Measurements from ENCODE around the gene ADIRF. TPM values are rescaled to one million over a fixed set of nuclear protein-coding genes. Genes with fewer than 3 reads are reported as not detected.

The ADIRF gene
- total and polyA plus RNA-seq, 10 of the 15 experiments (the other 5 are each of a cell fraction or from before 2014, with no cell fraction given) = 0.12 to 2.5 (median 0.70) TPM; not detected in 2

GRCh38 chr10:86941991-86942421, 26.3 kb upstream of the ADIRF start (continued):
- TF ChIP-seq PRDM15 (CRISPR knock-in tag; IDR thresholded peaks at IDR 0.05) = no peak
- no peak for TF ChIP-seq NFYB (IDR thresholded peaks at IDR 0.05; ENCODE audit: insufficient read depth, low read depth, low read length)
- TF ChIP-seq ZSCAN29 (IDR thresholded peaks at IDR 0.05) = no peak
- TF ChIP-seq NR2C2 (IDR thresholded peaks at IDR 0.05; ENCODE audit: borderline replicate concordance, control insufficient read depth, insufficient read length, low read depth) = no peak
- TF ChIP-seq KDM1A (IDR thresholded peaks at IDR 0.05; ENCODE audit: borderline replicate concordance) = no peak
- TF ChIP-seq IKZF2 (IDR thresholded peaks at IDR 0.05) = no peak
- no peak for TF ChIP-seq ZNF24 (IDR thresholded peaks at IDR 0.05)

GRCh38 chr10:86942441-86943315, 25.6 kb upstream of the ADIRF start:
- ATAC-seq (no peak), DNase-seq (ENCODE audit: low read depth, low spot score) (no peak), FAIRE-seq (no peak)
- CTCF ChIA-PET = interaction anchor here (0.7 to 1.8 kb wide), 3 partner anchors 18 to 31 kb away, joined by 3 to 7 read pairs (median 6); no protein-coding TSS in a partner anchor
- H3K4me1 ChIP-seq (ENCODE audit: control insufficient read depth, insufficient read depth, low read length) = no peaks in the 10 kb centered on the region; the same call in 1 of the 2 replicates
- no peak overlapping the region for H3K4me3 ChIP-seq
- 91% methylated on average over 75 of the region's 94 CpGs for WGBS (ENCODE audit: insufficient coverage, insufficient replicate concordance, low lambda C conversion rate, missing lambda C conversion rate)
- no TSS peak for BruUV-seq (replicated peaks)
- no peaks in the 10 kb centered on the region for H3K79me2 ChIP-seq (ENCODE audit: control insufficient read depth, insufficient read depth, low read length)
- intact Hi-C loops (cut with micrococcal nuclease; ENCODE audit: unreplicated experiment) = no loop called here
- no peak overlapping the region for H3K9ac ChIP-seq (ENCODE audit: control insufficient read depth, insufficient read depth, low read length)
- no peaks in the 10 kb centered on the region for H4K20me1 ChIP-seq (ENCODE audit: control insufficient read depth, insufficient read depth)
- no peaks in the 10 kb centered on the region for H3K27me3 ChIP-seq (replicated peaks in 1 of 2; ENCODE audit: control insufficient read depth in 2 of 2, insufficient read depth in 2 of 2, low read length in 1 of 2)
- RAD21 ChIA-PET (ENCODE audit: unreplicated experiment) = no interaction called here
- no peak overlapping the region for H3K4me2 ChIP-seq (ENCODE audit: control insufficient read depth, insufficient read depth)
- no peak overlapping the region for H3K27ac ChIP-seq (ENCODE audit: control insufficient read depth, insufficient read depth)
- no peak overlapping the region for H2AFZ ChIP-seq (ENCODE audit: control insufficient read depth, low read depth, low read length)
- POLR2A ChIA-PET = interaction anchor here (0.5 to 1.1 kb wide), 2 partner anchors 13 to 15 kb away, joined by 4 to 5 read pairs; partner anchors contain the start of gene SNCG
- no peaks in the 10 kb centered on the region for H3K9me3 ChIP-seq (replicated peaks; ENCODE audit: control insufficient read depth, insufficient read depth, low read length)
- SMC1A ChIA-PET (ENCODE audit: uncharacterized antibody, unreplicated experiment) = interaction anchor here (0.8 kb wide), 1 partner anchor 151 kb away, joined by 3 read pairs; no protein-coding TSS in a partner anchor
- in situ Hi-C loops (cut with MboI) = no loop called here
- no peaks in the 10 kb centered on the region for H3K36me3 ChIP-seq (ENCODE audit: control insufficient read depth in 2 of 2, insufficient read depth in 2 of 2, low read length in 1 of 2)
- no peak for TF ChIP-seq FOS (IDR thresholded peaks at IDR 0.05; ENCODE audit: borderline replicate concordance, extremely low read depth, insufficient read length)
- TF ChIP-seq MLLT1 (IDR thresholded peaks at IDR 0.05) = no peak
- TF ChIP-seq MEF2B (IDR thresholded peaks at IDR 0.05; ENCODE audit: partially characterized antibody, poor library complexity, severe bottlenecking) = no peak
- TF ChIP-seq PAX8 (IDR thresholded peaks at IDR 0.05) = no peak
- TF ChIP-seq CHD1 (IDR thresholded peaks at IDR 0.05; ENCODE audit: low read depth, low read length) = no peak
- TF ChIP-seq ZNF24 (IDR thresholded peaks at IDR 0.05) = no peak

Data from GM12878 (cell line).